ENCODE results near the gene LRMDA. TPM values are rescaled to one million over a fixed set of nuclear protein-coding genes. Genes with fewer than 3 reads are reported as not detected.

The LRMDA gene
- total and polyA plus RNA-seq, 12 donors: 30.7 to 132 (median 78.1) TPM

- H3K27me3 ChIP-seq: no peaks in the 10 kb centered on the region
- peaks cover 23 to 31% of the 10 kb centered on the region in 2 donors for H3K4me1 ChIP-seq (replicated peaks in 1 of 2)
- peak in 5 of 7 donors; percentile 44 to 71 (median 51) for DNase-seq
- H3K27ac ChIP-seq: peak overlapping the region in 4 of 5 donors; percentile 35 to 67 (median 58)
- intact Hi-C loops (cut with DNase I): loop anchor here (5.0 to 10.0 kb wide), 2 partner anchors 250 to 252 kb away; partner anchors contain the start of gene ZNF503 (in 2 of the 2)
- H3K36me3 ChIP-seq (replicated peaks in 1 of 2): no peaks in the 10 kb centered on the region
- TF ChIP-seq POLR2A (IDR thresholded peaks at IDR 0.05) (no peak), CTCF (IDR thresholded peaks at IDR 0.05) (no peak)
- WGBS, 4 donors: 32 to 45% (median 34%) methylated on average over 6 of the region's 6 CpGs
- no peaks in the 10 kb centered on the region for H3K9me3 ChIP-seq (replicated peaks in 1 of 3)
- H3K4me3 ChIP-seq: no peak overlapping the region
These were observed 223.3 kb downstream of the LRMDA start for GRCh38 chr10:75654772-75655171.

GRCh38 chr10:75655791-75656451, 224.5 kb downstream of the LRMDA start:
- intact Hi-C loops (cut with DNase I): loop anchor here in 1 of 2 donors (10.0 kb wide), 1 partner anchor 251 kb away; the partner anchor contains the start of gene ZNF503
- Histone ChIP-seq H3K9me3 (replicated peaks in 1 of 3) (no peaks in the 10 kb centered on the region), H3K4me3 (no peak overlapping the region), H3K27ac (peak overlapping the region; percentile 3 to 67 (median 52)), H3K27me3 (no peaks in the 10 kb centered on the region), H3K36me3 (replicated peaks in 1 of 2) (no peaks in the 10 kb centered on the region), H3K4me1 (replicated peaks in 1 of 2) (peaks cover 23 to 38% of the 10 kb centered on the region in 2 donors)
- peak; percentile 51 to 78 (median 75) for DNase-seq
- TF ChIP-seq POLR2A (IDR thresholded peaks at IDR 0.05): no peak
- no peak for TF ChIP-seq CTCF (IDR thresholded peaks at IDR 0.05)
- 16 to 26% (median 21%) methylated on average over 3 of the region's 3 CpGs for WGBS, 4 donors

DNA sequence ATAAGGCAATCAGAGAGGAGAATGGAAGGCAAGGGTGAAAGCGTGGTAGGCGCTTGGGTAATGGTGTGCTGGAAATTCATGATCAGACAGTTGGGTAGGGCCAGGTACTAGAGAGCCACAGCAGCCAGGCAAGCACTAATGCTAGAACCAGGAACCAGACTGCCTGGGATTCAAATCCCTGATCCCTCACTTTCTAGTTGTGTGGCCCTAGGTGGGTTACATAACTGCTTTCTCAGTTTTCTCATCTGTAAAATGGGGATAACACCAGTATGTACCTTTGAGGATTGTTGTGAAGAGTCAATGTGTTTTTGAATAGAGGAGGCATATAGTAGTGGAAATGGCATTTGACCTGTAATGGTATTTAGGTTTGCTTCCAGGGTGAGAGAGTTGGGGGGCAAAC, 225.9 kb downstream of the LRMDA start:
- Histone ChIP-seq H3K9me3 (replicated peaks in 1 of 3) (no peaks in the 10 kb centered on the region), H3K27ac (no peak overlapping the region), H3K4me3 (no peak overlapping the region), H3K4me1 (replicated peaks in 1 of 2) (peaks cover 23 to 42% of the 10 kb centered on the region in 2 donors), H3K27me3 (no peaks in the 10 kb centered on the region), H3K36me3 (replicated peaks in 1 of 2) (no peaks in the 10 kb centered on the region)
- intact Hi-C loops (cut with DNase I): loop anchor here in 1 of 2 donors (10.0 kb wide), 1 partner anchor 253 kb away; the partner anchor contains the start of gene ZNF503
- TF ChIP-seq CTCF (IDR thresholded peaks at IDR 0.05) (peak in 1 of 6 experiments; percentile 2), POLR2A (IDR thresholded peaks at IDR 0.05) (no peak)
- 94 to 99% (median 96%) methylated on average over 2 of the region's 2 CpGs for WGBS, 4 donors
- no peak for DNase-seq

GRCh38 chr10:75658036-75658435, 226.6 kb downstream of the LRMDA start:
- no peaks in the 10 kb centered on the region for H3K9me3 ChIP-seq (replicated peaks in 1 of 3)
- no peak overlapping the region for H3K4me3 ChIP-seq
- H3K27me3 ChIP-seq: no peaks in the 10 kb centered on the region
- intact Hi-C loops (cut with DNase I): loop anchor here in 1 of 2 donors (10.0 kb wide), 1 partner anchor 253 kb away; the partner anchor contains the start of gene ZNF503
- no peak for DNase-seq
- TF ChIP-seq POLR2A (IDR thresholded peaks at IDR 0.05): no peak
- no peak for TF ChIP-seq CTCF (IDR thresholded peaks at IDR 0.05)
- WGBS, 4 donors: 85 to 91% (median 87%) methylated on average over 4 of the region's 4 CpGs
- H3K36me3 ChIP-seq (replicated peaks in 1 of 2): no peaks in the 10 kb centered on the region
- peaks cover 24 to 49% of the 10 kb centered on the region in 2 donors for H3K4me1 ChIP-seq (replicated peaks in 1 of 2)
- H3K27ac ChIP-seq: no peak overlapping the region

Measured in adrenal gland (tissue), 12 donors.